SK-N-MC (cell line): ENCODE results near the gene EPB41L4A.
"Not testable (repeated sequence)": the region's sequence is repeated elsewhere in the genome, so short reads cannot be mapped to it uniquely, and the experiment has no call there.

Experiments used
- DNase-seq: peaks from one replicate; pipeline ENCODE4 v3.0.0-alpha.2; 2011; ENCODE audit warnings: low read depth, low spot score
- H3K27ac ChIP-seq: fragments of 200-600 bp; sonication (generic); 2 replicates; pipeline ENCODE4 v1.5.1; 2016; ENCODE audit warnings: mixed run types
- H3K36me3 ChIP-seq: fragments of 200-600 bp; sonication (generic); 2 replicates; pipeline ENCODE4 v1.6.1; 2017; ENCODE audit warnings: antibody characterized with exemption, low read length, mixed read lengths; ENCODE audit not compliant: insufficient read depth
- H3K4me3 ChIP-seq: fragments of 200-600 bp; sonication (generic); 2 replicates; pipeline ENCODE4 v1.5.1; 2016
- H3K9ac ChIP-seq: fragments of 200-600 bp; sonication (generic); 2 replicates; pipeline ENCODE4 v1.8.0; 2017; ENCODE audit warnings: mixed run types, mixed read lengths; ENCODE audit not compliant: insufficient read length
- H3K9me3 ChIP-seq: fragments of 200-600 bp; sonication (generic); 2 replicates; pipeline ENCODE4 v1.6.1; 2017; ENCODE audit warnings: low read depth, mild to moderate bottlenecking, antibody characterized with exemption, low read length, moderate library complexity, mixed read lengths
- EZH2 ChIP-seq: fragments of 200-600 bp; sonication (generic); IDR thresholded peaks from one replicate; pipeline ENCODE4 v1.6.1; 2017; ENCODE audit warnings: antibody characterized with exemption
- FOXP2 ChIP-seq: optimal IDR thresholded peaks from 2 replicates; pipeline ENCODE3; 2011; ENCODE audit warnings: mild to moderate bottlenecking, moderate library complexity; ENCODE audit not compliant: insufficient read depth; ENCODE audit errors: extremely low read length, control extremely low read depth
- POLR2AphosphoS5 ChIP-seq: IDR thresholded peaks from 2 replicates; pipeline ENCODE4 v1.6.1; 2012; ENCODE audit warnings: mild to moderate bottlenecking, low read depth, low read length, borderline replicate concordance

The EPB41L4A gene

DNA sequence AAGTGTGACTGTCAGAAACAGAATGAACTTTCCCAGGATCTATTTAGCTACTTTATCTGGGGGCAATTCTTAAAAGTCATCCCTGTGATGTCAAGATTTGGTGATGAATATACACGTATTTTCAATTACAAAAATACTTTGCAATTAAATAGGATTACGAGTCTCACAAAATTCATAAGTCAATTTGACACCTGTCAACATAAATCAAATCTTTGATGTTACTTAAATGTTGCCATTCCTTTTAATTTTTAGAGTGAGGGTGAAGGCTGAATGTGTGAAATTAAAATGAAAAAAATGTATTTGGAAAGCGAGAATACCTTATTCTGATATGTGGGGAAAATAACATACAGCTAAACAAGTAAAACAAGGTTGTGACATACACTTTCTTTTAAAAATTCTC, 202.9 kb downstream of the EPB41L4A start:
- Histone ChIP-seq H3K4me3 (no peak overlapping the region), H3K9me3 (no peaks in the 10 kb centered on the region), H3K36me3 (no peaks in the 10 kb centered on the region), H3K9ac (no peak overlapping the region), H3K27ac (no peak overlapping the region)
- no peak for DNase-seq
- TF ChIP-seq FOXP2 (no peak), POLR2AphosphoS5 (no peak), EZH2 (no peak)

DNA sequence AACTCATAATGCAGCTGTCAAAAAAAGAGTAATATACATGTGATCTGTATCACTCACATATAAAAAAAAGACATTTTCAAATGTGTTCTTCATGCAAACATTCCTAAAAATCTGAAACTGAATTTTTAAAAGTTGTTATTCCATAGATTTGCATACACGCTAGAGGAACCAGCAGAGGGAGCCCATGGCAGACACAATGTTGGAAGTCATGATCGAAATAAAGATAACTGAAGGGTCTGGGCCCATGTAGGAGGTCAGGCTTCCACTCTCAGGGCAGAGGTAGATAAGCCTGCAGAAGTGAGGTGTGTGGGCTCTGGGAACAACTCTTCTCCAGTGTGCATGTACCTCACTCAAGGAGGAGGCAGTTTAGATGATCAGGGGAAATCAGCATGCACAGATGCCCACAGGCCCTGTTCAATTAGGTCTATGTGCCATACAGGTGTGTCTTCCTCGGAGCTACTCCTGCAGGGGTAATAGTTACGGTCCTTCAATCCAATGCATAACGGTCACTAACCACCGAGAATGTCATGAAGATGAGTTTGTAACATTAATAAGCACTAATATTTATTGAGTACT, 208.6 kb downstream of the EPB41L4A start:
- Histone ChIP-seq H3K27ac (no peak overlapping the region), H3K9ac (no peak overlapping the region), H3K36me3 (no peaks in the 10 kb centered on the region), H3K9me3 (no peaks in the 10 kb centered on the region), H3K4me3 (no peak overlapping the region)
- DNase-seq = no peak
- TF ChIP-seq POLR2AphosphoS5 = no peak
- TF ChIP-seq EZH2 = no peak
- no peak for TF ChIP-seq FOXP2

DNA sequence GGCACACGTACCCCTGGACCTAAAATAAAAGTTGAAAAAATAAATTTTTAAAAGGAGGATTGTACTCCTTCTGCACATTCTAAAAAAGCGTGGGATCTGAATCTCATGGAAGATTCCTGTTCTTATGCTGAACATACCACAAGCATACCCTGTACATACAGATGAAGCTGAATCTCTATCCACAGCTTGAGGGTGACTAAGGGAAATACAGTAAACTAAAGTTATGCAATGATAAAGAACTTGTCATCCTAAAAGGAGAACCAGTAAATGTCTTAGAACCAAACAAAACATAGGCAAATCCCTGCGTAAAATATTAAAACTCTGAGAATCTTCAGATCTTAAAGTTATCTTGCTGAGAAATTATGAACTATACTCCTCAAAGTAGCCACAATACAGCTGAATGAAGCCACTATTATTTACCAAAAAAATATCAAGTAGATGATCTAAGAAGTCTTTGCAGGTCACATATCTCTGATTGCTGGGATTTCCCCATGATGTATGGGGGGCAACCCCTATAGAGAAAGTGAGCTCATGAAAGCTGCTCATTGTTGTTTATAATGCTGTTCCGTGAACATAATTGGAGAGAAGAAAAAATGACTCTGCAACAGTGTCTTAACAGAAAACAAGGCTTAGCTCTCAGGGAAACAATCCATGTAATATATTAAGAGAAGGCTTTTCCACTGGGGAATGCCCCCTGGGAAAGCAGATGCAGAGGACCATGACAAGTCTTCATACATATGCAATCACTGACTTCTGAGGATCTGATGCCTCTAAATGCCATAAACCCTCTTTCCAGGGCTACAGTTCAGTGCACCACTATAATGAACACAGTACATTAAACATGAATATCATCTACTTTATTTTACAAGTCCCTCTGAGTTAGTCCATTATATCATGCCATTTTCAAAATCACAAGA, 210.1 kb downstream of the EPB41L4A start:
- H3K9ac ChIP-seq = no peak overlapping the region
- no peak overlapping the region for H3K27ac ChIP-seq
- no peak for DNase-seq
- no peaks in the 10 kb centered on the region for H3K9me3 ChIP-seq
- H3K36me3 ChIP-seq = no peaks in the 10 kb centered on the region
- TF ChIP-seq FOXP2 (no peak), EZH2 (no peak), POLR2AphosphoS5 (no peak)
- no peak overlapping the region for H3K4me3 ChIP-seq

DNA sequence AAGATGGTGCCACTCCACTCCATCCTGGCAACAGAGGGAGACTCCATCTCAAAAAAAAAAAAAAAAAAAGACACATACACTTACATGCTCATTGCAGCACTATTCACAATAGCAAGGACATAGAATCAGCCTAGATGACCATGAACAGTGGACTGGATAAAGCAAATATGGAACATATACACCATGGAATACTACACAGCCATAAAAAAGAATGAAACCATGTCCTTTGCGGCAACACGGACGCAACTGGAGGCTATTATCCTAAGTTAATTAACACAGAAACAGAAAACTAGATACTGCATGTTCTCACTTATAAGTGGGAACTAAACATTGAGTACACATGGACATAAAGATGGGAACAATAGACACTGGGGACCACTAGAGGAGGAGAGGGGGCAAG, 210.9 kb downstream of the EPB41L4A start:
- H3K9ac ChIP-seq, H3K9me3 ChIP-seq, DNase-seq, H3K36me3 ChIP-seq, H3K27ac ChIP-seq, H3K4me3 ChIP-seq: not testable (repeated sequence)

DNA sequence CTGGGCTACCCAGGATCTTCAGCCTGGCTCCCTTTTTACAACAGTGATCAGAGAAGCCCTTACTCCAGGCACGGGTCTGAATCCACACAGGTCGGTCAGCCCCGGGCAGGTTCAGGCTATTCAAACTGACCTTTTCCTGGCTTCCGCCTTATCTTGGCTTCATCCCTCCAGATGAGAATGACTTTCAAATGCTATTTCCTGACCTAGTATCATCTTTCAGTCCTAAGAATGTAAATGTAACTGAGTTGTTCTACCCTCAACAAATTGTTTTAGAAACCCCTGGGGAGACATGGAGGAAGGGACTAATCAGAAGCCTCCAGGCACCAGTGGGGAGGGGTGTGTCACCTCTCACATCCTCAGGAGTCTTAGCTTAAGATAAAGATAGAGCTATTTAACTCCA, 213.2 kb downstream of the EPB41L4A start:
- Histone ChIP-seq H3K9me3 (no peaks in the 10 kb centered on the region), H3K4me3 (no peak overlapping the region), H3K27ac (no peak overlapping the region), H3K36me3 (no peaks in the 10 kb centered on the region), H3K9ac (no peak overlapping the region)
- DNase-seq = no peak
- TF ChIP-seq EZH2 = no peak
- no peak for TF ChIP-seq FOXP2
- no peak for TF ChIP-seq POLR2AphosphoS5

DNA sequence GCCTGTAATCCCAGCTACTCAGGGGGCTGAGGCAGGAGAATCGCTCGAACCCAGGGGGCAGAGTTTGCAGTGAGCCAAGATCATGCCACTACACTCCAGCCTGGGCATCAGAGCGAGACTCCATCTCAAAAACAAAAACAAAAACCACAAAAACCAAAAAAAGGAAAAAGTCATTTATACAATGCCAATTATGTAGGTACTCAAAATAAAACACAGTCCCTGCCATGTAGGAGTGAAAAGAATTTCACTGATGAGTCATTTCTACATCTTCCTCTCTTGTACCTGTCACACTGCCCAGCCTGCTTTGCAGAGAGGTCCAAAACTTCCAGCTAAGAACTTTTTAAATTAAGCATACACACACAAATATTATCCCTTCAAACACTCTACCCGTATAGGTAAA, 215.8 kb downstream of the EPB41L4A start:
- Histone ChIP-seq H3K9ac (no peak overlapping the region), H3K36me3 (no peaks in the 10 kb centered on the region), H3K4me3 (no peak overlapping the region), H3K9me3 (no peaks in the 10 kb centered on the region), H3K27ac (no peak overlapping the region)
- TF ChIP-seq POLR2AphosphoS5 = no peak
- TF ChIP-seq FOXP2 = no peak
- TF ChIP-seq EZH2 = no peak
- DNase-seq = no peak

DNA sequence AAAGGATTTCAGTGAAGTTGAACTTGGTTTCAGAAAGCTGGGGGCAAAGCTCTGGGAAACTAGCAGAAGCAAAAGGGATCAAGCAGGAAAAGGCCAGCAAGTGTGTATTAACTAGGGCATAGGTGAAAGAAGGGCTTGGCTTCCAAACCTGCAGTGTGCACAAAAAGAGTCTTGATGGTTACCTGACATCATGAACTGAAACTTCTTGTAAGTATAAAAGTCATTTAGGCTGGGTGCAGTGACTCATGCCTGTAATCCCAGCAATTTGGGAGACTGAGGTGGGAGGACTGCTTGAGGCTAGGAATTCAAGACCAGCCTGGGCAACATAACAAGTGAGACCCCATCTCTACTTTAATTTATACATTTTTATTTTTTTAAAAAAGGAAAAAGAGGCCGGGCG, 216.4 kb downstream of the EPB41L4A start:
- Histone ChIP-seq H3K36me3 (no peaks in the 10 kb centered on the region), H3K9me3 (no peaks in the 10 kb centered on the region), H3K4me3 (no peak overlapping the region), H3K27ac (no peak overlapping the region), H3K9ac (no peak overlapping the region)
- DNase-seq = no peak
- TF ChIP-seq EZH2 (no peak), FOXP2 (no peak), POLR2AphosphoS5 (no peak)

DNA sequence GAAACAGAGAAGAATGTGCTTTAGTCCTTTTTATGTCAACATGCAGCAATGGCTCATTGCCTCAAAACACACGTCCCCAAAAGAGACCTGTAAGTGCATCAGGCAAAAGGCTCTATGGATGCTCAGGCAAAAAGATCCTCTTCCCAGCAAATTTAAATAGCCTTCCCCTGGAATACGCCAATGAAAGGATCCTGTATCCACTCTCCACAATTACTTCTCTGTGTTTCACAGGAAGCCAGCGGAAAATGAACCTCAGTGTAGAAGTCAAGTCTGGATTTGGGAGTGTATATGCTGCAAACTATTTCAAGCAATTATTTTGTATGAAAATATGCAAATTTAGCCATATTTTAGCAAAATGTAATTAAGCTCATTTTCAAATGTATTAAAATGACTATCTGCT, 217.9 kb downstream of the EPB41L4A start:
- Histone ChIP-seq H3K9ac (no peak overlapping the region), H3K9me3 (no peaks in the 10 kb centered on the region)
- DNase-seq = no peak

DNA sequence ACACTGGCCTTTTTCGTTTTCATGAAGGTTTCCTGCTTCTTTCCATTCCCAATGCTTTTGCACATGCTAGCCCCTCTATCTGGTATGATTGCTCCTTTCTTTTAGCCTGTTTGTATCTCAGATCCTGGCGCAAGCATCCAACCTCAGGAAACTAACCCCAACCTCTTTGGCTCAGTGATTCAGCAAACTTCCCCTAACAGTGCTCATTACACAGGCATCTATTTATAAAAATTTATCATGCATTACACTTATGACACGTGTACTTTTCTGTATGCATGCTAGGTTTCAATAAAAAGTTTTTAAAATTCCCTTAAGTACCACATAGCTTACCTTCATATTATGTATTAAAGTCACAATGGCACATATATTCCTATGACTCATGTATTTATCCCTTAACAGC, 218.9 kb downstream of the EPB41L4A start:
- TF ChIP-seq FOXP2 = no peak
- no peak for TF ChIP-seq EZH2
- no peak for TF ChIP-seq POLR2AphosphoS5
- H3K27ac ChIP-seq = no peak overlapping the region
- H3K4me3 ChIP-seq = no peak overlapping the region
- no peaks in the 10 kb centered on the region for H3K9me3 ChIP-seq
- no peak for DNase-seq
- no peaks in the 10 kb centered on the region for H3K36me3 ChIP-seq
- H3K9ac ChIP-seq = no peak overlapping the region

More for the DNA sequence above, 217.9 kb downstream of the EPB41L4A start:
- no peak for TF ChIP-seq FOXP2
- TF ChIP-seq POLR2AphosphoS5 = no peak
- no peak for TF ChIP-seq EZH2
- H3K4me3 ChIP-seq = no peak overlapping the region
- H3K27ac ChIP-seq = no peak overlapping the region
- H3K36me3 ChIP-seq = no peaks in the 10 kb centered on the region
